ENCODE measurements around the gene DNM2.

DNM2 gene

DNA sequence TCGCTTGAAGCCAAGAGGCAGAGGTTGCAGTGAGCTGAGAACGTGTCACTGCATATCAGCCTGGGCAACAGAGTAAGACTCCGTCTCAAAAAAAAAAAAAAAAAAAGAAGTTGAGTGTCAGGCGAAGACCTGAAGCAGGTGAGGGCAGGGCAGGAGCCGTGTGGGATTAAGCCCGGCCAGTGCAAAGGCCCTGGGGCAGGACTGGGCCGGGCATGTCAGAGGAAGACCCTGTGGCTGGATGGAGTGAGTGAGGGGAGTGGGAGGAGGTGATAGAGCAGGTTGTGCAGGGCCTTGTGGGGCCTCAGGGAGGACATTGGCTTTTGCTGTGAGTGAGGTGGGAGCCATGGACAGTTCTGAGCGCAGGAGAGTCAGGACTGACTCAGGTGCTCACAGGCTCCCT, 70.3 kb downstream of the DNM2 start:
- Histone ChIP-seq H3K4me3 (ENCODE audit: low read depth, low read length) (no peak overlapping the region), H3K27me3 (replicated peaks) (no peaks in the 10 kb centered on the region), H3K36me3 (replicated peaks) (peaks cover 71% of the 10 kb centered on the region), H3K27ac (no peak overlapping the region)
- TF ChIP-seq, protein P1, sequence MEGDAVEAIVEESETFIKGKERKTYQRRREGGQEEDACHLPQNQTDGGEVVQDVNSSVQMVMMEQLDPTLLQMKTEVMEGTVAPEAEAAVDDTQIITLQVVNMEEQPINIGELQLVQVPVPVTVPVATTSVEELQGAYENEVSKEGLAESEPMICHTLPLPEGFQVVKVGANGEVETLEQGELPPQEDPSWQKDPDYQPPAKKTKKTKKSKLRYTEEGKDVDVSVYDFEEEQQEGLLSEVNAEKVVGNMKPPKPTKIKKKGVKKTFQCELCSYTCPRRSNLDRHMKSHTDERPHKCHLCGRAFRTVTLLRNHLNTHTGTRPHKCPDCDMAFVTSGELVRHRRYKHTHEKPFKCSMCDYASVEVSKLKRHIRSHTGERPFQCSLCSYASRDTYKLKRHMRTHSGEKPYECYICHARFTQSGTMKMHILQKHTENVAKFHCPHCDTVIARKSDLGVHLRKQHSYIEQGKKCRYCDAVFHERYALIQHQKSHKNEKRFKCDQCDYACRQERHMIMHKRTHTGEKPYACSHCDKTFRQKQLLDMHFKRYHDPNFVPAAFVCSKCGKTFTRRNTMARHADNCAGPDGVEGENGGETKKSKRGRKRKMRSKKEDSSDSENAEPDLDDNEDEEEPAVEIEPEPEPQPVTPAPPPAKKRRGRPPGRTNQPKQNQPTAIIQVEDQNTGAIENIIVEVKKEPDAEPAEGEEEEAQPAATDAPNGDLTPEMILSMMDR (IDR thresholded peaks at IDR 0.05; ENCODE audit: low read depth, low read length, missing control alignments) = no peak
- in situ Hi-C loops (cut with HindIII; ENCODE audit: low pct_ligation_motif_present, low sequenced_read_pairs) = no loop called here
- no peak for DNase-seq

- H3K36me3 ChIP-seq (replicated peaks) = peaks cover 71% of the 10 kb centered on the region
Measured at GRCh38 chr19:10789866-10790265, 72.0 kb downstream of the DNM2 start.

DNA sequence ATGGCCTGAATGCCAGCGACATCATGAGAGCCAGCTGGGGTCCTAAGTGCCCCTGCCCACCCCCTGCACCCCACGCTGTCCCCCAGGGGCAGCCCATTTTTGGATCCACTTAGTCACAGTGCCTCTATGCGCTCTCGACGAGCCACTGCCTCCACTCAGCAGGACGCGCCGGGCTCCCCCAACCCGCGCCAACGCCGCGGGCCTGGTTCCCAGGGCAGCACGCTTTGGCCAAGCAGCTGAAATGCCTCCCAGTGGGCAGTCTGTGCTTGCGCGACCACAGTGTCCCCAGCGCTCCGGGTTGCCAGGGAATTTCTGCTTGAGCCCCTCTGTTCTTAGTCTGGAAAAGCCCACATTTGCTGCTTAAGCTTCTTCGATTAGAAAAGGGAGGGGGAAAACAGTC, 78.8 kb downstream of the DNM2 start:
- in situ Hi-C loops (cut with HindIII; ENCODE audit: low pct_ligation_motif_present, low sequenced_read_pairs) = no loop called here
- peaks cover 66% of the 10 kb centered on the region for H3K36me3 ChIP-seq (replicated peaks)

More at GRCh38 chr19:10789866-10790265, 72.0 kb downstream of the DNM2 start:
- Histone ChIP-seq H3K27me3 (replicated peaks) (no peaks in the 10 kb centered on the region), H3K27ac (no peak overlapping the region), H3K4me3 (ENCODE audit: low read depth, low read length) (no peak overlapping the region)
- TF ChIP-seq, protein P1 (IDR thresholded peaks at IDR 0.05; ENCODE audit: low read depth, low read length, missing control alignments) = no peak
- no peak for DNase-seq
- in situ Hi-C loops (cut with HindIII; ENCODE audit: low pct_ligation_motif_present, low sequenced_read_pairs) = no loop called here

DNA sequence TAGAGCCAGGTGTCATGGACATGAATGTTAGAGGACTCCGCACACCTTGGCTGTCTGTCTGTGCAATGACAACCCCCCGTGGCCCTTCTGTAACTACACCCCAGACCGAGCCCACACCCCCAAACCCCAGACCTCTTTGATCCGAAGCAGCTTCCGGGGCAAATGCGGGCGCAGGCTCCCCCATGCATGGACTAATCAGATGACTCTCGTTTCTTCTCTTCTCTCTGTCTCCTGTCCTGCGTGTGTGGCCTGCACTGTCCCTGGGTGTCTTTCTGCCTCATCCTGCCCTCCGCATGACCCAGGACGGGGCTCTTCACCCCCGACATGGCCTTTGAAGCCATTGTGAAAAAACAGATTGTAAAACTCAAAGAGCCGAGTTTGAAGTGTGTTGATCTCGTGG, 79.2 kb downstream of the DNM2 start:
- DNase-seq = no peak
- TF ChIP-seq, protein P1 (IDR thresholded peaks at IDR 0.05; ENCODE audit: low read depth, low read length, missing control alignments) = no peak
- Histone ChIP-seq H3K4me3 (ENCODE audit: low read depth, low read length) (no peak overlapping the region), H3K27ac (no peak overlapping the region), H3K27me3 (replicated peaks) (no peaks in the 10 kb centered on the region), H3K36me3 (replicated peaks) (peaks cover 69% of the 10 kb centered on the region)
- in situ Hi-C loops (cut with HindIII; ENCODE audit: low pct_ligation_motif_present, low sequenced_read_pairs) = no loop called here

More for the DNA sequence above, 78.8 kb downstream of the DNM2 start:
- Histone ChIP-seq H3K27ac (no peak overlapping the region), H3K4me3 (ENCODE audit: low read depth, low read length) (no peak overlapping the region), H3K27me3 (replicated peaks) (no peaks in the 10 kb centered on the region)
- DNase-seq = no peak
- TF ChIP-seq, protein P1 (IDR thresholded peaks at IDR 0.05; ENCODE audit: low read depth, low read length, missing control alignments) = no peak

DNA sequence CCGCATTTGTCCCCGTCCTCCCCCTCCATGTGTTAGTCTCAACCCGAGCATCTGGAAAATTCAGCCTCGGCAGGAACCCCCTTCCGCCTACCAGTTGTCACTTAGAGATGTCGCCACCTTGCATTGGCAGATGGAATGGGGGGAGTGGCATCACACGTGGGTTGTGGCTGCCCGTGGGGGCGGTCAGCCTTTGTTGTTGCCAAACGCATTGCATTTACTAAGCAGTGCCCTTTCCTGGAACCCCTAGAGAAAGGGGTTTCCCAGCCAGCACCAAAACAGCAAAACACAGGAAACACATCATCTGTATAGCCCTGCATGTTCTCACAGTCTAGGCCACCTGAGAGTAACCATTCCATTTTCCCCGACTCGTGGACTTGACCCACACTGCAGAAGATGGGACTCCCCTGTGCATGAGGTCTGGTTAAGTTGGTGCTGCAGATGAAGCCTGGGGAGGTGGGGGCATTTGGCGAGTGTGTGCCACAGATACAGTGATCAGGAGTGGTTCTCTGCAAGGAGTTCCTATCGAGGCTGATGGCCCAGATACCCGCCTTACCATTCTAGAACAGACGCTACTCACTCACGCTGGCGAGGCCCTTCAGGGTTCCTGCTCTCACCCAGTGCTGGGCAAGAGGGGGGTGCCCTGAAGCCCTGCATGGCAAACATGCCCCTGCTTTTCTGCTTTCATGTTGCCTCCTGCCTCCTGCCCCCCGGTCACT, 79.8 kb downstream of the DNM2 start:
- Histone ChIP-seq H3K27me3 (replicated peaks) (no peaks in the 10 kb centered on the region), H3K36me3 (replicated peaks) (peaks cover 70% of the 10 kb centered on the region), H3K4me3 (ENCODE audit: low read depth, low read length) (no peak overlapping the region), H3K27ac (no peak overlapping the region)
- in situ Hi-C loops (cut with HindIII; ENCODE audit: low pct_ligation_motif_present, low sequenced_read_pairs) = no loop called here
- TF ChIP-seq, protein P1 (IDR thresholded peaks at IDR 0.05; ENCODE audit: low read depth, low read length, missing control alignments) = no peak
- DNase-seq = no peak

GRCh38 chr19:10800488-10800887, 82.6 kb downstream of the DNM2 start:
- H3K27ac ChIP-seq = no peak overlapping the region
- H3K4me3 ChIP-seq (ENCODE audit: low read depth, low read length) = no peak overlapping the region
- TF ChIP-seq, protein P1 (IDR thresholded peaks at IDR 0.05; ENCODE audit: low read depth, low read length, missing control alignments) = no peak
- H3K27me3 ChIP-seq (replicated peaks) = no peaks in the 10 kb centered on the region
- in situ Hi-C loops (cut with HindIII; ENCODE audit: low pct_ligation_motif_present, low sequenced_read_pairs) = no loop called here
- no peak for DNase-seq
- H3K36me3 ChIP-seq (replicated peaks) = peaks cover 74% of the 10 kb centered on the region

Measured in brain microvascular endothelial cell (primary cell).